GM19043 (cell line): ENCODE results near the gene CBX1.

ENCODE experiments used
- ATAC-seq: cut with Tn5 transposase; IDR thresholded peaks from one replicate; pipeline ENCODE4 v1.9.1; 2021; ENCODE audit warnings: low read depth; ENCODE audit not compliant: unreplicated experiment

The CBX1 gene

DNA sequence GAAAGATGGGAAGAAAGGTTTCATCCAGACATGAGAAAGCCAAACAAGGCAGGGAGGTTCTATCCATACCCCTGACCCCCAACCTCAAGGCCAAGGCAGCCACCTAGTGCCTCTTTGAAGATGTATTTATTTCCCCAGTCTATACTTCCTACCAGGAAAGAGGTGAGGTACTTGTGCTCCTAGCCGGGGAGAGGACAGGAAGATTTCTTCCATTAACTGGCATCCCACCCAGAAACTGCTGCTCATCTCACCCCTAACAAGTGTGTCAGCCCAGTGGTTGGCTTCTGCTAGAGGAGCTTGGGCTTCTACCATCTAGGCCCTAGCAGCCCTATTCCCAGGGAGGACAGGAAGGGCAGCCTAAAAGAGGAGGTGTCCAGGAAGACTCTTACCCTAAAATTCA, 72.5 kb downstream of the CBX1 start:
- ATAC-seq = no peak

DNA sequence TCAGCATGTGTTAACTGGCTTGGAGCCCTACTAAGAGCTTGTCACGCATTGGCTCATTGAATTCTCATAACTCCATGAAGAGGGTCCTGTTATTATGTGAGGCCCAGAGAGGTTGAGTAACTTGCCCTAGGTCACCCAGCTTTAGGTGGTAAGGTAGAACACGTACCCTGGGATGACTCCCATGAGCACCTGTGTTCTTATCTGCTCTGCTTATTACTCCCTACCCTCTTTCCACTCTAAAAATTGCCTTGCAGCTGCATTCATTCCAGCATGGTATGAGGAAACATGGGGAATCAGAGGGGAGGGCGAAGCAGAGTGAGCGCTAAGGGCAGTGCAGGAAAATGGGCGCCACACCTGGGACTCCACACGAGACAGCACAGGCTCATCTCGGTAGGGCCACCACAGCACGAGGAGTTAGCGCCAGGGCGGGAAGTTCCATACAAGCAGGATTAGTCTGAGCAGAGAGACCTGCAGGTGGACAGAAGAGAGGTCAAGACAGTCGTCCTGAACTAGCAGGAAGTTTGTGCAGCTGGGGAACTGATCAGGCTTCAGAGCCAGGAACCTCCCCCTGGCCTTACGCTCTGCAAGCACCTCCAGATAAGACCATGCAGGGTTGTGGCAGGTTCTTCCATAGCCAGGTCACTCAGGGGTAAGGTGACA, 73.8 kb downstream of the CBX1 start:
- no peak for ATAC-seq

DNA sequence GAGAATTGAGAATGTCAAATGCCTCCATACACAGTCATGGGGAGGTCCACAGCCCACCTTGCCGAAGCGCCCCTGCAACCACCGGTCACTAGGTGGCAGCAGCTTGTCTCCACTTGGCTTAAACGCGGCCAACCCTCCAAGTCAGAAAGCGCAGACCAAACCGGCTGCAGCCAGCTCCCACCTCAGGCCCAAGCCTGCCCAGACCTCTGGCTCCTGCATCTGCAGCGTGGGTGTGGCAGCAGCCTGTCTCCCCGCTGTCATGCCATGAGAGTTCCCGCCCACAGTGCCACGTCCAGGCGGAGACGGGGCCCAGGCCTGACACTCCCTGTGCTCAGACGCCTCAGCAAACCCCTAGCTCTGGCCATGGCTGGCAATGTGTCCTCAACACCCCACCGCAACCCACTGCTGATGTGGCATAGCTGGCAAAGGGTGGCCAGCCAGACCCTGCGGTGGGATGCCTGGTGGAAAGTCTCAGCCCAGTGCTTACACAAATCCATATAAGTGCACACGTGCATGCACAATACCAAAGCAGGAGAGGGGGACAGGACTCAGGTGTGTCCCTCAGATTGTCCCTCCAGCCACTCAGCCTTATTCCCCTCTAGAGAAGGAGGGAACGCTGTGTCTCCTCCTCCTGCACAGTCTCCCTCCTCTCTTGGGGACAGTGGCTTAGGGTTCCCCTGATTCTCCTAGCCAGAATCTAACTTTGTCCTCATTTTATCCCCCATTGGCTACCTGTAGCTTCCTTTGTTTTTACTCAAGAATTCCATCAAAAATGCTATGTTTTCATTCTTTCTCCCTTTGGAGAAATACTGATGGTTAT, 74.6 kb downstream of the CBX1 start:
- ATAC-seq = no peak

DNA sequence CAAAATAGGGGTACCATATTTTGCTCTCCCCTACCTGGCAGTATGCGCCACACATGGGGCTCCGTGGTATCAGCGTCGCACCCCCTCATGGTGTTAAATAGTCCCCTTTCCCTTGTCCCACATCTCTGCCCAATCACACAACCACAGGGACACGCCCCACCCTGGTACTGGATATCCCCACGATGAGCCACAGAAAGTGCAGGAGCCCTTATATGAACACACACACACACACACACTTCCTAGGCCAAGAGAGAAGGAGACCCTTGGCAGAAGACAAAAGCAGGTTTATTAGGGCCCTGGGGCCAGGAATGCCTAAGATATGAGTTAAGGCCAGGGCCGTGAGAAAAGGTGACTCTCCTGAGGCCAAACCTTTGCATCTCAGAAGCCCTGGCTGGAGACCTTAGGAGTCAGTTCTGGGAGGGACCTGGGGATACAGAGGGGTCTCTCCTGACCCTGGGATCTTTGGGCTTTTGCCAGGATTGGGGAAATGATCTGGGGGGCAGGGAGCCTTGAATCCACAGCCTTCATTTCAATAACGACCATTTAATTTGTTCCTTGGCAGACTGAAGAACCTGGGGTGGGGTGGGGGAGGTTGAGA, 75.3 kb downstream of the CBX1 start:
- no peak for ATAC-seq

DNA sequence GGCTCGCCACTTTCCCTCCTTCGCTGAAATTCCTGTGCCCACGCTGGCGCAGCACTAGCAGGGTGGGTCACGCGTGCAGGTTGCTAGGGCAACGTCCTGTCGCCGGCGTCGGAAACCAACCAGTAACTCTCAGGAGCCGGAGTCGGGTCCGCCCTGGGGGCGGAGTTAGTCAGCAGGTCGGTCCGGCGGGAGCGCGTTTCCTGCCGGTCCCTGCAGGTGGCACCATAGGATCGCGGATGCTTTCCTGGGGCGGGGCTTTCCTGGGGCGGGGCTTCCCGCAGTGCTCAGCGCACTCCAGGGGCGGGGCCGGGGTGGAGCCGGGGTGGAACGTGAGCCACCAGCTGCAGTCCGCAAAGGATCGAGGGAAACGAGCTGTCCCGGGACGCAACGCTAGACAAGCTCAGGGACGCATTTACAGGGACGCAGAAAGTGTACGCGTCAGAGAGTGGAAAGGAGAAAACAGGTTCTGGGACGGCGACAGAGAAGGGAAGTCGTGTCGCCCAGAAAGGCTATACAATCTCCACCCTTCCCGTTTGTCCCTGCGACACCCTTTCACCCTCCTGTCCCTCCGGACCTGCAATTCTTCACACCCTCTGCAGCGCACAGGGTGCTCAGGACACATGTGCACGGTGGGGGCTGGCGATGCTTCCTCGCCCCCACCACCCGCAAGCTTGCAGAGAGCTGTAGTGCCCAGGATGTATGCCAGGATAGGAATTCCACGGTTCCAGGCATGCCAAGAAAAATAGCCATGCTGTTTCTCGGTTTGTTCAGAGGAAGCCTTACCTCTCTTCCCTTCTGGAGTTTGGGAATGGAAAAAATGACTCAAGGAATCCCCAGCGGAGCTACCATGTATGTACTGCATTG, 76.0 kb downstream of the CBX1 start:
- ATAC-seq = peak; percentile 72

DNA sequence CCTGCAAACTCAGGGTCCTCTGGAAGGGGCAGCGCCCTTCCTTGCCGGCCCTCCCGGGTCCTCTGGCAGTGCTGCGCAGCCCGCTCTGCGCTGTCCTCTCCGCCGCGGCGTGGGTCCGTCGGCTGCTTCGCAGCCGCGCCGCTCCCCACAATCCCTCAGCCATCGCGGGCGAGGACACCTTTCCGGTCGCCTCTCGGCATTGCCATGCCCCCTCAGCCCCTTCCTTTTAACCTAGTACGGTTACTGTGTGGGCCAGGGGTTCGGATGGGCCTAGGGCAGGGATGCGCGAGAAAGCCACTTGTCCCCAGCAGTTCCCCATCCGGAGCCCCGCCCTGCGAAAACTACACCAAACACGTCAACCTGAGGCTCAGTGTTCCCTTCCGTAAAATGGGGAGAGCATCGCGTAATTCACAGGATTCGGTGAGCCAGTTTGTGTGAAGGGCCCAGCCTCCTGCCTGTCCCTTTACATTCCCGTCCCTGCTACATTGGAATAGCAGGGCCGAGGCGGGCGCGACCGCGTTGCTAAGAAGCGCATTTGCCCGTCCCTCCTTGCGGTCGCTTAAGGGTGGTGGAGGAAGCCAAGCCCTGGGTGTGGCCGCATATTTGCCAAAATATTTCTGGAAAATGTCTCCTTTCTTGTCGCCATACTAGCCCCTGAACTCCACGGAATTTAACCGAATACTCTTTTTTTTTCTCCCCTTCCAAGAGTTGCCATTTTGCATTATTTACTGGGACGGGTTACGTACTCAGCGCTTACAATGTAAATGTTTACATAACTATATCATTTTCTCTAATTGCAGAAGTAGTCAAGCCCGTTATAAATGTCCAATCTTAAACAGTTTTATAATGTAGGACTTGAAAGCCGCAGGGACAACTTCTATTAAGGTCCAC, 76.9 kb downstream of the CBX1 start:
- ATAC-seq = peak; percentile 7

DNA sequence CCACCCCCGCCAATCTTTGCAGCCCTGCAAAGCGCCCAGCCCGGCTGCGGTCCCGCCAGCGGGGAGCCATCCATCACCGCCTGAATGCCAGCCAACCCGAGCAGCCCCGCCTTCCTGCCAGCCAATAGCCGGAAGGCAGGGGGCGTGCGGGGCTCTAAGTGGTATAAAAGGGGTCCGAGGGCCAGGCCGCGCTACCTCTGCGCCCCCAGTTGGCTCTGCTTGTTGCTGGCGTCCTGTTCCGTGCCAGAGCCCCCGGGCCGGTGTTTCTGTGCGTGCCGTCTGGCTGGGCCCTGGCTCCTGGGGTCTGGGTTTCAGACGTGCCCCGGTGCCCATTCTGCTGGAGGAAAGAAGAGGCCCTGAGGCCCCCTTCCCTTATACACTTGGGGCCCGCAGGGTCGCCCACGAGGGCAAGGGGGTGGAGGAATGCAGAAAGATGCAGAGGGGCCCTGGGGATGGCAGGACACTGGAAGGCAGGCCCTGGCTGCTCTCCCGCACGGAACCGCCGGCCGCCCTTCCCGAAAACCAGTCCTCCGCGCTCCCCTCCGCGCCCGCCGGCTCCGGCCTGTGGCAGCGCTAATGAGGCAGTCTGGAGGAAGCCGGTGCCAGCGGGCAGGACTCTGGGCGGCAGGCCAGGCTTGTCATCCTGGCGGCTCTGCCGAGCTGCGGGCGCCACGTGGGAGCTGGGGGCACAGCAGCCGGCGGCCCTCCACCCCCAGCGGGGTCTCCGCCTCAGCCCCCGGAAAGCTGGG, 77.7 kb downstream of the CBX1 start:
- ATAC-seq = no peak

DNA sequence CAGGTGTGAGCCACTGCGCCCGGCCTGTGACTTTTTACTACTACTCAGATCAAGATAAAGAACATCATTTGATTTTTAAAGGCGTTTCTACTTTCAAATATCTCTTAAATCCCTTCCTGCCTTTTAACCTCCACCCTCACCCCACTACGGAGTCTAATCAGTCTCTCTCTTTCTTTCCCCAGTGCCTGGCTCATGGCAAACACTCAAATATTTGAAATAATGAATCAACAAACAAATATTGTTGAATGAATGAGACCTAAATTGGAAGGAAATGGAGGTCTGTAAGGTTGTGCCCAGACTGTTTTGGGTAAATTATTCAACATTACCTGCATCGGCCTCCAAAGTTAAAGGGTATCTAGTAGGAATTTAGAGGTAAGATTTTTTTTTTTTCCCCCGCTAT, 78.4 kb downstream of the CBX1 start:
- ATAC-seq = no peak

DNA sequence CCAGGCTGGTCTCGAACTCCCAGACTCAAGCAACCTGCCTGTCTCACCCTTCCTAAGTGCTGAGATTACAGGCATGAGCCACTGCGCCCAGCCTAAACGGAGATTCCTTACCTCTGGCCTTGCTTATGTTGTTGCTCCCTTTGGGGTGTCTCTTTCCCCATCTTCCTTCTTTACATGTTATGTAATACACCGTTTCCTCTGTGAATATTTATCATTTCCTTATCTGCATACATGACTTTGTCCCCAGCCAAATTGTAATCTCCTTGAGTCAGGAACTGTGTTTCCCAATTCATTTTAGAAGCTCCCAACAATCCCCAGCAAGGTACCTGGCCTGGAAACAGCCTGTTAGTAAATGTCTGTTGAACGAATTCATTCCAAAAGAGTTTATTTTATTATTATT, 79.3 kb downstream of the CBX1 start:
- ATAC-seq = no peak
